Activated CD4-positive, alpha-beta T cell treated with anti-CD3 and anti-CD28 coated beads, Interleukin-2, amount 50 U/mL, for 48 hours (primary cell): ENCODE measurements around the gene HRK.

ENCODE experiments used
- DNase-seq, 2 experiments: peaks; one replicate each; pipeline ENCODE4 v3.0.0-alpha.2; 2020

The HRK gene

GRCh38 chr12:116897476-116897875 lies 16.2 kb upstream of the HRK start:
- DNase-seq, result no peak

GRCh38 chr12:116896411-116896924 lies 15.2 kb upstream of the HRK start:
- no peak for DNase-seq

- DNase-seq, result no peak
These were observed 13.7 kb upstream of the HRK start for GRCh38 chr12:116894913-116895312.

GRCh38 chr12:116892349-116893140 lies 11.3 kb upstream of the HRK start:
- no peak for DNase-seq

GRCh38 chr12:116891019-116891418 lies 9.8 kb upstream of the HRK start:
- no peak for DNase-seq

GRCh38 chr12:116890330-116890729 lies 9.1 kb upstream of the HRK start:
- no peak for DNase-seq

- DNase-seq, result no peak
These were observed 6.7 kb upstream of the HRK start for GRCh38 chr12:116887897-116888296.

- no peak for DNase-seq
These were observed 6.0 kb upstream of the HRK start for GRCh38 chr12:116887244-116887643.

- DNase-seq, result no peak
These were observed 4.2 kb upstream of the HRK start for GRCh38 chr12:116885491-116885890.

GRCh38 chr12:116884871-116885270 lies 3.6 kb upstream of the HRK start:
- DNase-seq, result no peak

- no peak for DNase-seq
These were observed 1.5 kb upstream of the HRK start for GRCh38 chr12:116882742-116883141.

GRCh38 chr12:116881877-116882507 lies 751 bp upstream of the HRK start:
- DNase-seq, result peak in 1 of 2 experiments; percentile 8

GRCh38 chr12:116880817-116881324 lies 370 bp downstream of the HRK start:
- DNase-seq, result peak; percentile 33 to 40

- DNase-seq, result peak in 1 of 2 experiments; percentile 4
These were observed 926 bp downstream of the HRK start for GRCh38 chr12:116880213-116880816.

GRCh38 chr12:116879509-116880212 lies 1.6 kb downstream of the HRK start:
- peak in 1 of 2 experiments; percentile 13 for DNase-seq

- DNase-seq, result peak in 1 of 2 experiments; percentile 4
These were observed 2.4 kb downstream of the HRK start for GRCh38 chr12:116878567-116879508.

GRCh38 chr12:116876151-116876869 lies 4.9 kb downstream of the HRK start:
- no peak for DNase-seq

- no peak for DNase-seq
These were observed 6.8 kb downstream of the HRK start for GRCh38 chr12:116874324-116874995.

GRCh38 chr12:116870306-116870705 lies 10.9 kb downstream of the HRK start:
- no peak for DNase-seq

- DNase-seq, result no peak
These were observed 13.7 kb downstream of the HRK start for GRCh38 chr12:116867523-116867922.
